GM12878 (cell line): ENCODE results near the gene DEGS2. TPM values are rescaled to one million over a fixed set of nuclear protein-coding genes. Genes with fewer than 3 reads are reported as not detected.

Source experiments
- ATAC-seq: fragments of 200-7000 bp; cut with Tn5 transposase; 3 replicates; pipeline ENCODE4 v1.9.1; 2020; ENCODE audit warnings: mild to moderate bottlenecking, moderate library complexity
- BruUV-seq: library from RNA; stranded (reverse); fragments of 400-500 nt; replicated peaks from 2 replicates; lab custom pipeline; 2021; lab: Mats Ljungman, UMichigan
- CTCF ChIA-PET: fragments of 300-600 bp; sonication (Branson Sonifier 250); formaldehyde crosslinking; extraction: SDS; loops from one replicate; lab custom pipeline; 2021; ENCODE audit warnings: inconsistent platforms; lab: Yijun Ruan, JAX
- POLR2A ChIA-PET: fragments of 350-600 bp; formaldehyde crosslinking; extraction: SDS; loops from one replicate; lab custom pipeline; 2021; ENCODE audit warnings: inconsistent platforms; lab: Charles Lee
- RAD21 ChIA-PET: fragments of 300-600 bp; sonication (Branson Sonifier 250); formaldehyde crosslinking; loops from one replicate; lab custom pipeline; 2023; ENCODE audit warnings: antibody characterized with exemption; ENCODE audit not compliant: unreplicated experiment; lab: Charles Lee
- SMC1A ChIA-PET: fragments of 300-600 bp; sonication (Branson Sonifier 250); formaldehyde crosslinking; loops from one replicate; lab custom pipeline; 2023; ENCODE audit not compliant: unreplicated experiment, uncharacterized antibody; lab: Charles Lee
- DNase-seq: peaks from one replicate; pipeline ENCODE4 v3.0.0-alpha.2; 2011; ENCODE audit warnings: low read depth, low spot score
- FAIRE-seq: peaks from 3 replicates; lab custom pipeline; 2011; peaks lifted over from hg19 to GRCh38; lab: Jason Lieb, UNC
- H2AFZ ChIP-seq: 2 replicates; pipeline ENCODE4 v1.6.0; 2011; ENCODE audit warnings: low read depth, low read length, control low read depth; ENCODE audit not compliant: control insufficient read depth
- H3K27ac ChIP-seq: 2 replicates; pipeline ENCODE4 v1.5.1; 2011; ENCODE audit warnings: control low read depth; ENCODE audit not compliant: control insufficient read depth, insufficient read depth
- H3K27me3 ChIP-seq, 2 experiments: replicated peaks in 1 of 2; 2 replicates each; pipeline versions ENCODE4 v1.6.0 to v1.6.1; 2011; ENCODE audit warnings: low read length in 1 of 2; ENCODE audit not compliant: control insufficient read depth in 2 of 2, insufficient read depth in 2 of 2
- H3K36me3 ChIP-seq, 2 experiments: 2 replicates each; pipeline ENCODE4 v1.5.1; 2011; ENCODE audit warnings: low read length in 1 of 2; ENCODE audit not compliant: control insufficient read depth in 2 of 2, insufficient read depth in 2 of 2
- H3K4me1 ChIP-seq: 2 replicates; pipeline ENCODE4 v1.6.1; 2011; ENCODE audit warnings: mild to moderate bottlenecking, low read length, moderate library complexity, mixed read lengths; ENCODE audit not compliant: control insufficient read depth, insufficient read depth
- H3K4me2 ChIP-seq: 2 replicates; pipeline ENCODE4 v1.6.0; 2011; ENCODE audit warnings: control low read depth; ENCODE audit not compliant: control insufficient read depth, insufficient read depth
- H3K4me3 ChIP-seq: fragments of 200-600 bp; sonication (generic); 2 replicates; pipeline ENCODE4 v1.5.1; 2016
- H3K79me2 ChIP-seq: 2 replicates; pipeline ENCODE4 v1.6.0; 2011; ENCODE audit warnings: low read length; ENCODE audit not compliant: control insufficient read depth, insufficient read depth
- H3K9ac ChIP-seq: 2 replicates; pipeline ENCODE4 v1.8.0; 2011; ENCODE audit warnings: low read length, control low read depth, mixed read lengths; ENCODE audit not compliant: control insufficient read depth, insufficient read depth
- H3K9me3 ChIP-seq: replicated peaks from 3 replicates; pipeline ENCODE4 v1.5.1; 2011; ENCODE audit warnings: mild to moderate bottlenecking, low read length; ENCODE audit not compliant: control insufficient read depth, insufficient read depth
- H4K20me1 ChIP-seq: 2 replicates; pipeline ENCODE4 v1.6.0; 2011; ENCODE audit not compliant: control insufficient read depth, insufficient read depth
- ATF2 ChIP-seq: IDR thresholded peaks from 2 replicates; pipeline ENCODE4 v1.6.1; 2012; ENCODE audit warnings: low read length, inconsistent platforms
- BCL11A ChIP-seq: IDR thresholded peaks from 2 replicates; pipeline ENCODE4 v1.6.1; 2011; ENCODE audit warnings: low read depth, low read length
- BRCA1 ChIP-seq: IDR thresholded peaks from 2 replicates; pipeline ENCODE4 v1.6.1; 2011; ENCODE audit warnings: low read depth, low read length, improper control_type of control experiment
- ESRRA ChIP-seq: IDR thresholded peaks from 2 replicates; pipeline ENCODE4 v1.6.1; 2012; ENCODE audit warnings: mild to moderate bottlenecking, low read length, improper control_type of control experiment
- ETV6 ChIP-seq, 2 experiments: fragments of 450-650 bp in 1 of 2; IDR thresholded peaks in 1 of 2; conservative IDR thresholded peaks in 1 of 2; 2 replicates each; pipeline ENCODE4 v1.6.1; 2014; ENCODE audit warnings: antibody characterized with exemption in 1 of 2, borderline replicate concordance in 1 of 2, low read depth in 1 of 2, mild to moderate bottlenecking in 1 of 2, moderate library complexity in 1 of 2
- FOXM1 ChIP-seq: IDR thresholded peaks from 2 replicates; pipeline ENCODE4 v1.6.1; 2012; ENCODE audit warnings: low read depth, mild to moderate bottlenecking, inconsistent platforms, low read length, moderate library complexity
- IRF3 ChIP-seq: fragments of 450-650 bp; IDR thresholded peaks from 2 replicates; pipeline ENCODE4 v1.6.1; 2014; ENCODE audit warnings: mild to moderate bottlenecking
- KDM1A ChIP-seq: fragments of 200-600 bp; sonication (generic); IDR thresholded peaks from 2 replicates; pipeline ENCODE4 v1.6.1; 2016; ENCODE audit warnings: borderline replicate concordance
- MAX ChIP-seq: IDR thresholded peaks from 2 replicates; pipeline ENCODE4 v1.6.1; 2012; ENCODE audit warnings: low read depth, low read length, improper control_type of control experiment
- MEF2A ChIP-seq: IDR thresholded peaks from 2 replicates; pipeline ENCODE4 v1.6.1; 2011; ENCODE audit warnings: low read depth, mild to moderate bottlenecking, low read length, moderate library complexity; ENCODE audit not compliant: insufficient read depth
- NKRF ChIP-seq: fragments of 450-650 bp; conservative IDR thresholded peaks from 2 replicates; pipeline ENCODE4 v1.6.1; 2017; ENCODE audit warnings: mild to moderate bottlenecking, moderate library complexity
- PML ChIP-seq: IDR thresholded peaks from 2 replicates; pipeline ENCODE4 v1.6.1; 2012; ENCODE audit warnings: low read length, inconsistent platforms
- RB1 ChIP-seq: fragments of 450-650 bp; formaldehyde crosslinking; IDR thresholded peaks from 2 replicates; pipeline ENCODE4 v1.6.1; 2017; ENCODE audit warnings: mild to moderate bottlenecking, borderline replicate concordance
- SIN3A ChIP-seq: IDR thresholded peaks from 2 replicates; pipeline ENCODE4 v1.6.1; 2012; ENCODE audit warnings: low read depth, low read length, improper control_type of control experiment
- TCF12 ChIP-seq: IDR thresholded peaks from 2 replicates; pipeline ENCODE4 v1.6.1; 2011; ENCODE audit warnings: low read depth, mild to moderate bottlenecking, low read length
- ZNF687 ChIP-seq: fragments of 450-650 bp; IDR thresholded peaks from 2 replicates; pipeline ENCODE4 v1.6.1; 2017; ENCODE audit warnings: mild to moderate bottlenecking, moderate library complexity
- WGBS: methylation state at CpG from one replicate; pipeline ENCODE4 v1.1.6; 2016; ENCODE audit warnings: low lambda C conversion rate; ENCODE audit not compliant: insufficient replicate concordance, insufficient coverage; ENCODE audit errors: missing lambda C conversion rate; 5-methylcytosine and 5-hydroxymethylcytosine counted together
- in situ Hi-C: fragments of 300-500 bp; cut with MboI; formaldehyde crosslinking; loops from 9 replicates; pipeline ENCODE4 v1.14.3; 2018; ENCODE audit warnings: mixed read lengths
- intact Hi-C: fragments of 100-400 bp; cut with micrococcal nuclease; formaldehyde crosslinking; loops from one replicate; pipeline ENCODE4 v1.14.2; 2022; ENCODE audit not compliant: unreplicated experiment
- polyA plus RNA-seq, 11 experiments: library from polyadenylated mRNA; depleted of rRNA in 4 of 11; unstranded in 6 of 11; stranded (reverse) in 5 of 11; fragments of >200 nt; fragmentation: Nextera tagmentation in 4 of 11; fragmentation: Illumina TruSeq in 1 of 11; extraction: Ambion mirVana in 4 of 11; extraction: Trizol in 1 of 11; gene quantifications; 1 replicate in 1 of 11; 2 replicates in 10 of 11; pipeline versions ENCODE4 v1.2.1 to v1.2.3, GENCODE V29; 2011 to 2016; ENCODE audit warnings: inconsistent platforms in 2 of 11, missing spikeins in 2 of 11, low read depth in 1 of 11
- total RNA-seq, 4 experiments: library from RNA; depleted of rRNA in 3 of 4; stranded (reverse); fragments of >200 nt in 3 of 4; fragmentation: Illumina TruSeq in 1 of 4; extraction: Trizol in 1 of 4; gene quantifications; 2 replicates each; pipeline versions ENCODE4 v1.2.1 to v1.2.3, GENCODE V29; 2013 to 2021

The DEGS2 gene
- total and polyA plus RNA-seq, 10 of the 15 experiments (the other 5 are each of a cell fraction or from before 2014, with no cell fraction given): 0.01 to 2.5 (median 0.45) TPM; not detected in 1

GRCh38 chr14:100201701-100202100, 42.3 kb upstream of the DEGS2 start:
- Histone ChIP-seq H3K27ac (no peak overlapping the region), H2AFZ (no peak overlapping the region), H3K27me3 (no peaks in the 10 kb centered on the region), H3K9ac (no peak overlapping the region), H4K20me1 (no peaks in the 10 kb centered on the region), H3K9me3 (no peaks in the 10 kb centered on the region), H3K36me3 (no peaks in the 10 kb centered on the region), H3K4me1 (no peaks in the 10 kb centered on the region), H3K4me3 (no peak overlapping the region), H3K79me2 (no peaks in the 10 kb centered on the region), H3K4me2 (no peak overlapping the region)
- in situ Hi-C loops: no loop called here
- WGBS: 67% methylated on average over 5 of the region's 5 CpGs
- ChIA-PET POLR2A (no interaction called here), SMC1A (no interaction called here), RAD21 (no interaction called here), CTCF (no interaction called here)
- no TSS peak for BruUV-seq
- intact Hi-C loops: no loop called here
- DNase-seq (no peak), ATAC-seq (no peak), FAIRE-seq (no peak)
- TF ChIP-seq MEF2A: no peak
- no peak for TF ChIP-seq PML
- TF ChIP-seq MAX: no peak
- TF ChIP-seq ATF2: no peak
- no peak for TF ChIP-seq ZNF687
- no peak for TF ChIP-seq KDM1A
- TF ChIP-seq SIN3A: no peak
- no peak for TF ChIP-seq FOXM1
- no peak for TF ChIP-seq IRF3
- TF ChIP-seq ETV6 (conservative IDR thresholded peaks at IDR 0.05 in 1 of 2, IDR thresholded peaks at IDR 0.05 in 1 of 2; ENCODE audit: borderline replicate concordance in 1 of 2, low read depth in 1 of 2): no peak
- no peak for TF ChIP-seq RB1
- no peak for TF ChIP-seq BCL11A
- TF ChIP-seq ESRRA: no peak
- no peak for TF ChIP-seq NKRF
- no peak for TF ChIP-seq TCF12
- TF ChIP-seq BRCA1: no peak
